HL-60 (cell line): ENCODE results near the gene AP4M1.

ENCODE experiments used
- POLR2AphosphoS5 ChIP-seq: IDR thresholded peaks from 2 replicates; pipeline ENCODE4 v1.6.1; 2012; ENCODE audit warnings: low read depth
- TF ChIP-seq, protein P1 (sequence below): IDR thresholded peaks from one replicate; pipeline ENCODE4 v1.5.1; 2011; ENCODE audit warnings: low read length, control low read depth, inconsistent platforms; ENCODE audit not compliant: insufficient read depth

DNA sequence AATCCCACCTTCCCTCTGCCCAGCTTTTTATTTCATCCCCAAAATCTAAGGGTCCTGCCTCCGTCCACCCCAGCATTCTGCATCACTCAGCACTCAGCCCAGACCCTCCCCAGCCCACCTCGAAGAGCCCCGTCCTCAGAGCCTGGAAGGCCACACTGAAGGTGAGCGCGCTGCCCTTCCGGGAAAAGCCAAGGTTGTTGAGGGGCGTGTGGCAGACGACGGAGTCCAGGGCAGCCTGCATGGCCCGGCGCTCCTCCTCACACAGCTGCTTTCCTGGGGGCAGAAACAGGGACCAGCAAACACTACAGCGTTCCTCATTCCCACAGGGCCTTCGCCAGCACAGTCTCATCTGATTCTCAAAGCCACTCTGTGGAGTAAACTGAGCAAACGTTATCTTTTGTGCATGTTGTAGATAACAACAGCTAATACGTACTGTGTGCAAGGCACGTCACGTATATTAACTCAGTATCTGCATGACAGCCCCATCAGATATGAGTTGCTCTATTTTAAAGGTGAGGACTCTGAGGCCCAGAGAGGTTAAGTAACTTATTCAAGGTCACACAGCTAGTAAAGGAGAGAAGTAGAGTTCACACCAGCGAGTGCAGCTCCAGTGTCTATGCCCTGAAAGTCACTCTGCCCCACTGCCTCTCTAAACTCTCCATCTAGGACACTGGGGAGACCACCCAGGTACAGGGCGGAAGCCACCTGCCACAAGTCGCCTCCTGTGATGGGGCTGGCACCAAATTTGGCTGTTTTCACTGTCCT, 54.3 kb downstream of the AP4M1 start:
- TF ChIP-seq POLR2AphosphoS5, result no peak
- TF ChIP-seq, protein P1, sequence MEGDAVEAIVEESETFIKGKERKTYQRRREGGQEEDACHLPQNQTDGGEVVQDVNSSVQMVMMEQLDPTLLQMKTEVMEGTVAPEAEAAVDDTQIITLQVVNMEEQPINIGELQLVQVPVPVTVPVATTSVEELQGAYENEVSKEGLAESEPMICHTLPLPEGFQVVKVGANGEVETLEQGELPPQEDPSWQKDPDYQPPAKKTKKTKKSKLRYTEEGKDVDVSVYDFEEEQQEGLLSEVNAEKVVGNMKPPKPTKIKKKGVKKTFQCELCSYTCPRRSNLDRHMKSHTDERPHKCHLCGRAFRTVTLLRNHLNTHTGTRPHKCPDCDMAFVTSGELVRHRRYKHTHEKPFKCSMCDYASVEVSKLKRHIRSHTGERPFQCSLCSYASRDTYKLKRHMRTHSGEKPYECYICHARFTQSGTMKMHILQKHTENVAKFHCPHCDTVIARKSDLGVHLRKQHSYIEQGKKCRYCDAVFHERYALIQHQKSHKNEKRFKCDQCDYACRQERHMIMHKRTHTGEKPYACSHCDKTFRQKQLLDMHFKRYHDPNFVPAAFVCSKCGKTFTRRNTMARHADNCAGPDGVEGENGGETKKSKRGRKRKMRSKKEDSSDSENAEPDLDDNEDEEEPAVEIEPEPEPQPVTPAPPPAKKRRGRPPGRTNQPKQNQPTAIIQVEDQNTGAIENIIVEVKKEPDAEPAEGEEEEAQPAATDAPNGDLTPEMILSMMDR, result no peak
